GM21723 (cell line): Measurements from ENCODE around the gene FRY.

ENCODE experiments used
- ATAC-seq: cut with Tn5 transposase; IDR thresholded peaks from one replicate; pipeline ENCODE4 v1.9.1; 2021; ENCODE audit warnings: mild to moderate bottlenecking, moderate library complexity; ENCODE audit not compliant: unreplicated experiment

Gene FRY

DNA sequence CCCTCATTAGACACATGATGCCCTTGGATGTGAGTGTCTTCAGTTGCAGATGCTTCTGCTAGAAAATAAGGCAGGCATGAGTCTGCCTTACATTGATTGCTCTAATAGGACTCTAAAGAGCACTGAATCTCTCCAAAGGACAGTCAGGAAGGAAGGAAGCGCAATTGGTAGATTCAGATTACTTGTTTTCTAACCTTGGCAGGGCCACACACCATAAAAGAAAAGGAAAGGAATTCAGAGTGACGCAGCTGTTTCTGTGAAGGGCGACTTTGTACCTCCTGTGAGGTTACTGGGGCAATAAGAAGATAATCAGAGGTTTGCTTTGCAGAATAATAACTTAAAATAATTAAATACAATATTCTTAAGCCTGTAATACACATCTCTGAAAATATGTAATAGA, 48.0 kb downstream of the FRY start:
- no peak for ATAC-seq

DNA sequence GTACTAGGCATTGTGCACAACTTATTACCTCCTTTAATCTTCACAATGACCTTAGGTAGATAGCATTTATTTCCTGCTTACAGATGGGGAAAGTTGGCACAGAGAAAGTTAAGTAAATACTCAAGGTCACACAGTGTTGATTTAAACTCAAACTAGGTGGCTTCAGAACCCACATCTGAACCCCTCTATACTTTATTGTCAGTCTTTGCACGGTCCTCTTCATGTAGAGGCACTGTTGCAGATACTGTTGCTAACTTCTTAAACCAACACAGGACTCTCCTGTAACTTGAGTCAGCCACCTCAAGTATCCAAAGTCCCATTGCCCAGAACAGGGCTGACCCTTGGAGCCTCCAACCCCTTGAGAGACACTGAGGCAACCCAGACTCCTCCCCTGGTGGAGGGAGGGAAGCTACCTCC, 48.8 kb downstream of the FRY start:
- ATAC-seq, result no peak

GRCh38 chr13:32081591-32081990, 50.0 kb downstream of the FRY start:
- ATAC-seq, result no peak

DNA sequence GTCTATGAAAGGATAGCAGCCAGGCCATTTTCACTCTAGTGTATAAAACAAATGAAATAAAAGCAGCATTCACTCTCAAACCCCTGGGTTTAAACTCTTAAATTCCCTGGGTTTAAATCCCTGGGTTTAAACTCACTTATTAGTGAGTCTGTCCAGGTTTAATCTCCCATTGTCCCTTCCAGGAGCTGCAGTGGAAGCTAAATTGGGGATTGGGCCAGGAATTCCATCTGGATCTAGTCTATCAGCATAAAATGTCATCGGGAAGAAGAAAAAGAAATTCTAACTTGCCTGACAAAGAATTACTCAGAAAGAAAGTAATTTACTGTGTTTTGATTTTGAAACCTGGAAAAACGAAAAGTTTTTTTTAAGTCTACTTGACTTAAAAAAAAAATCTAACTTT, 54.8 kb downstream of the FRY start:
- no peak for ATAC-seq

- ATAC-seq, result no peak
These were observed 55.3 kb downstream of the FRY start for GRCh38 chr13:32086791-32087441.

GRCh38 chr13:32087955-32088747, 56.6 kb downstream of the FRY start:
- no peak for ATAC-seq

- ATAC-seq, result no peak
These were observed 60.9 kb downstream of the FRY start for GRCh38 chr13:32092496-32092895.

GRCh38 chr13:32093006-32093405, 61.4 kb downstream of the FRY start:
- ATAC-seq, result no peak

- no peak for ATAC-seq
These were observed 66.7 kb downstream of the FRY start for GRCh38 chr13:32098272-32098671.

DNA sequence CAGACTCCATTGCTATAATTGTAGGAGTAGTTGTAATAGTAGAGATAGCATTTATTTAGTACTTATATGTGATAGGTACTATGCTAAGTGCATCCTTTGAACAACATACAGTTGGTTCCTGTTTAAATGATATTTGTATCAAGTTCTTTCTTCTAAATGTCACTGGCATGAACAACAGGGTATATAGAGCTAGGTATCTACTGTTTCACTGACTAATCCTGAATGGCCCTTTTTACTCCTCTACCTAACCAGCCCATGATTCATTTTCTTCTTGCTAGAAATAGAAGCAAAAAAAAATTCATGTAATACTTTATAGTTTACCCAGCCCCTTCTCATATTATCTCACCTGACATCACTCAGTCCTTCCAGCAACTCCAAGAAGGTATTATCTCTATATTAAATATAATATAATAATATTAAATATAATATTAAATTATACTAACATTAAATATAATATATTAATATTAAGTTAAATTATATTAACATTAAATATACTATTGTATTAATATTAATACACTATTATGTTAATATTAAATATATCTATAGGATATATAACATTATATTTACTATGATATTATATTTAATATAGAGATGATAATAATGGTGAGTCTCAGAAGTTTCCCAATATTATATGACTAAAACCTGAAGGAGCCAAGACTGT, 74.2 kb downstream of the FRY start:
- no peak for ATAC-seq

- ATAC-seq, result no peak
These were observed 75.9 kb downstream of the FRY start for GRCh38 chr13:32107474-32107873.

DNA sequence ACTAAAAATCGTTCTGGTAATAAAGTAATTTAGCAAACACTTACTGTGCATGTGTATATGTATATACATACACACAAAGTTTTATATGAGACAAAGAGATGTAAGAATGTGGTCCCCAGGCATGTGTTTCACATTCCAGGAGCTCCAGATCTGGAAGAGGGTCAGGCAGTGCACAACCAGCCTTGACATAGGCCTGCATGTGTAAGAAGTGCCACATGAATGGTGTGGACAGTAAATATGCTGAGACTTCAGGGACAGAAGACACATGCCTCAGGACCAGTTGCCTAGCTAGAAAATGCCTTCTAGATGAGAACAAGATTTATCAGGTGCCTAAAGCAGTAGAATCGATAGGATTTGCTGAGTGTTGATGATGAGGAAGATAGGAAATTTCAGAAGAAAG, 76.4 kb downstream of the FRY start:
- ATAC-seq, result no peak

GRCh38 chr13:32113532-32113931, 82.0 kb downstream of the FRY start:
- ATAC-seq, result no peak

GRCh38 chr13:32114284-32114950, 82.8 kb downstream of the FRY start:
- ATAC-seq, result no peak

- no peak for ATAC-seq
These were observed 83.5 kb downstream of the FRY start for GRCh38 chr13:32115066-32115465.

DNA sequence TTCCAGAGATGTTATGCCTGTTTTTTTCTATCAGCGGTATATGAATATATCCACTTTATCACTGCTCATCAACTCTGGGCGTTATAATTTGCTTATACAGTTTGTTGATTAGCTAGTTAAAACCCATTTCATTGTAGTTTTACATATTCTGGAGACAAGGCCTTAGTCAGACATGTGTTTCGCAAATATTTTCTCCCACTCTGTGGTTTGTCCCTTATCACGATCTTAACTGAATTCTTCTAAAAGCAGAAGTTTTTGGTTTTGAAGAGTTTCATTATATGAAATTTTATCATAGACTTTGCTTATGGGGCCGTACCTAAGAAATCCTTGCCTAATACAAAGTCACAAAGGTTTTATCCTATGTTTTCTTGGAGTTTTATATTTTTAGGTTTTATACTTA, 84.6 kb downstream of the FRY start:
- no peak for ATAC-seq

DNA sequence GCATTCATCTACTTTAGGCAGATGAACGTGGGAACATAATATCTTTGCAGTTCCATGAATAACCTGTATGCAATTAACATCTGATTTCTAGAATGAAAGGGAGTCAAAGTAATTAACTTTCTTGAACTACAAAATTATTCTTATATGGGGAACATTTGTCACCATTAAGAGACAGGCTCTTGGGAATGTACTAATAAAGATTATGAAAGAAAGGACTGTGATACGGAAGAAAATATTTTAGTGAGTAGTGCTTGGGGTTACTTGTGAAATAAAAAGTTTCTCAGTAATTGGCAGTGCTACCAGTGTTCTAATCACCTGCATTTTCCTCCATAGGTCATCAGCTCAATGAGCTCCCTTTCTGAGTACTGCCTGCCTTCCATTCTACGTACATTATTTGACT, 85.4 kb downstream of the FRY start:
- no peak for ATAC-seq

- ATAC-seq, result no peak
These were observed 86.1 kb downstream of the FRY start for GRCh38 chr13:32117701-32118100.

- no peak for ATAC-seq
These were observed 89.7 kb downstream of the FRY start for GRCh38 chr13:32121316-32121715.

DNA sequence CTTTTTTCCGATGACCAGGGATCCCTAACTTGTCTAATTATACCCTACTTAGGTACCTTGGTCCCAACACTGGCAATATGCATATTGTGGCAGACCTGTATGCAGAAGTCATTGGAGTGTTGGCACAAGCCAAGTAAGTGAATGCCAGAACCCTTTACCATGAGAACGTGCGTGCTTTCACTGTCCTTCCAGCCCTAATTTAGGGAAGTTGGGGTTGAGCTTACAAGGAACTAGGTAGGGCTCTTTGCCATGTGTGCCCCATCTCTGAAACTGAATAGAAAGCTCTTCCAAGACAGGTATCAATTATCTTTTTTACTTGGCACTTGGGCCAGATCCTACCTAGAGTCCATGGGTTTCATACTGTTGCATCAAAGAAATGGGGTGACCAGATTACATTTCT, 93.2 kb downstream of the FRY start:
- ATAC-seq, result no peak

- ATAC-seq, result no peak
These were observed 93.7 kb downstream of the FRY start for GRCh38 chr13:32125221-32125689.
